ENCODE results near the gene PPARD.

- TF ChIP-seq, protein P1, sequence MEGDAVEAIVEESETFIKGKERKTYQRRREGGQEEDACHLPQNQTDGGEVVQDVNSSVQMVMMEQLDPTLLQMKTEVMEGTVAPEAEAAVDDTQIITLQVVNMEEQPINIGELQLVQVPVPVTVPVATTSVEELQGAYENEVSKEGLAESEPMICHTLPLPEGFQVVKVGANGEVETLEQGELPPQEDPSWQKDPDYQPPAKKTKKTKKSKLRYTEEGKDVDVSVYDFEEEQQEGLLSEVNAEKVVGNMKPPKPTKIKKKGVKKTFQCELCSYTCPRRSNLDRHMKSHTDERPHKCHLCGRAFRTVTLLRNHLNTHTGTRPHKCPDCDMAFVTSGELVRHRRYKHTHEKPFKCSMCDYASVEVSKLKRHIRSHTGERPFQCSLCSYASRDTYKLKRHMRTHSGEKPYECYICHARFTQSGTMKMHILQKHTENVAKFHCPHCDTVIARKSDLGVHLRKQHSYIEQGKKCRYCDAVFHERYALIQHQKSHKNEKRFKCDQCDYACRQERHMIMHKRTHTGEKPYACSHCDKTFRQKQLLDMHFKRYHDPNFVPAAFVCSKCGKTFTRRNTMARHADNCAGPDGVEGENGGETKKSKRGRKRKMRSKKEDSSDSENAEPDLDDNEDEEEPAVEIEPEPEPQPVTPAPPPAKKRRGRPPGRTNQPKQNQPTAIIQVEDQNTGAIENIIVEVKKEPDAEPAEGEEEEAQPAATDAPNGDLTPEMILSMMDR (conservative IDR thresholded peaks at IDR 0.05), result no peak
- TF ChIP-seq EZH2 (IDR thresholded peaks at IDR 0.05; ENCODE audit: low read depth), result no peak
Observed at GRCh38 chr6:35343092-35343834, 905 bp downstream of the PPARD start.

All from PC-9 (cell line).